K562 (cell line): ENCODE measurements around the gene WNT11. TPM values are rescaled to one million over a fixed set of nuclear protein-coding genes. Genes with fewer than 3 reads are reported as not detected.

Source experiments
- ATAC-seq: fragments of 200-7000 bp; cut with Tn5 transposase; 3 replicates; pipeline ENCODE4 v1.9.1; 2020; ENCODE audit warnings: moderate library complexity
- BruUV-seq: library from RNA; stranded (reverse); fragments of 400-500 nt; replicated peaks from 2 replicates; lab custom pipeline; 2021; lab: Mats Ljungman, UMichigan
- CTCF ChIA-PET: fragments of 300-600 bp; formaldehyde crosslinking; extraction: SDS; loops from one replicate; lab custom pipeline; 2021; ENCODE audit warnings: low intra/inter-chr PET ratio; lab: Yijun Ruan, JAX
- POLR2A ChIA-PET: fragments of 300-600, 350-650 bp; sonication (Branson Sonifier 250); formaldehyde crosslinking; extraction: SDS; loops from one replicate; lab custom pipeline; 2021; ENCODE audit warnings: antibody characterized with exemption, inconsistent platforms; lab: Yijun Ruan, JAX
- DNase-seq, 4 experiments: peaks; one replicate each; pipeline versions ENCODE4 v3.0.0 to v3.0.0-alpha.2; 2011 to 2018; ENCODE audit warnings: low spot score in 3 of 4, mixed read lengths in 3 of 4; ENCODE audit errors: extremely low read depth in 1 of 4
- FAIRE-seq: peaks from 2 replicates; lab custom pipeline; 2011; peaks lifted over from hg19 to GRCh38; lab: Jason Lieb, UNC
- H2AFZ ChIP-seq: 2 replicates; pipeline ENCODE4 v1.6.0; 2011; ENCODE audit warnings: low read depth, low read length, control low read depth, inconsistent platforms
- H3K27ac ChIP-seq: fragments of 200-600 bp; 3 replicates; pipeline ENCODE4 v1.8.0; 2011; ENCODE audit warnings: low read depth, mild to moderate bottlenecking, control low read depth, inconsistent platforms, low read length, moderate library complexity, mixed read lengths; ENCODE audit errors: extremely low read depth
- H3K27me3 ChIP-seq, 2 experiments: fragments of 300-600 bp in 1 of 2; 2 replicates in 1 of 2; 3 replicates in 1 of 2; pipeline versions ENCODE4 v1.6.0 to v1.8.0; 2011; ENCODE audit warnings: inconsistent platforms in 2 of 2, low read length in 2 of 2, mild to moderate bottlenecking in 1 of 2, mixed read lengths in 1 of 2, moderate library complexity in 1 of 2; ENCODE audit not compliant: control insufficient read depth in 2 of 2, insufficient read depth in 2 of 2
- H3K36me3 ChIP-seq: fragments of 300-600 bp; 3 replicates; pipeline ENCODE4 v1.8.0; 2011; ENCODE audit warnings: mild to moderate bottlenecking, low read length, inconsistent platforms; ENCODE audit not compliant: control insufficient read depth, insufficient read depth
- H3K4me1 ChIP-seq, 2 experiments: fragments of 200-600 bp in 1 of 2; replicated peaks in 1 of 2; 2 replicates in 1 of 2; 3 replicates in 1 of 2; pipeline versions ENCODE4 v1.5.1 to v1.8.0; 2011; ENCODE audit warnings: inconsistent platforms in 2 of 2, low read length in 2 of 2, mild to moderate bottlenecking in 1 of 2, mixed read lengths in 1 of 2, moderate library complexity in 1 of 2; ENCODE audit not compliant: control insufficient read depth in 2 of 2, insufficient read depth in 2 of 2
- H3K4me2 ChIP-seq: 2 replicates; pipeline ENCODE4 v1.6.1; 2011; ENCODE audit warnings: low read length, control low read depth, inconsistent platforms, mixed read lengths; ENCODE audit not compliant: insufficient read depth
- H3K4me3 ChIP-seq: fragments of 200-600 bp; sonication (generic), shearing (Covaris generic); 2 replicates; pipeline ENCODE4 v1.5.1; 2016; ENCODE audit warnings: control low read depth, inconsistent platforms
- H3K79me2 ChIP-seq: fragments of 200-600 bp; 3 replicates; pipeline ENCODE4 v1.8.0; 2011; ENCODE audit warnings: low read length, inconsistent platforms; ENCODE audit not compliant: control insufficient read depth, insufficient read depth
- H3K9ac ChIP-seq, 2 experiments: 2 replicates each; pipeline versions ENCODE4 v1.6.0 to v1.6.1; 2011; ENCODE audit warnings: low read depth in 2 of 2, low read length in 2 of 2, control low read depth in 1 of 2, inconsistent platforms in 1 of 2, mild to moderate bottlenecking in 1 of 2, mixed read lengths in 1 of 2; ENCODE audit not compliant: insufficient read depth in 1 of 2
- H3K9me1 ChIP-seq: one replicate; pipeline ENCODE4 v1.6.0; 2011; ENCODE audit warnings: inconsistent platforms, mild to moderate bottlenecking, low read length, moderate library complexity; ENCODE audit not compliant: control insufficient read depth, insufficient read depth
- H3K9me3 ChIP-seq: replicated peaks from 2 replicates; pipeline ENCODE4 v1.5.1; 2011; ENCODE audit warnings: low read depth, low read length, inconsistent platforms; ENCODE audit not compliant: control insufficient read depth, insufficient read depth
- H4K20me1 ChIP-seq: replicated peaks from 2 replicates; pipeline ENCODE4 v1.6.1; 2011; ENCODE audit warnings: low read length, inconsistent platforms, mixed read lengths; ENCODE audit not compliant: control insufficient read depth, insufficient read depth
- BCOR ChIP-seq: fragments of 450-650 bp; IDR thresholded peaks from 2 replicates; pipeline ENCODE4 v1.6.1; 2016
- FIP1L1 ChIP-seq: fragments of 200-400 bp; formaldehyde crosslinking; IDR thresholded peaks from 2 replicates; pipeline ENCODE4 v1.6.1; 2018; ENCODE audit warnings: mild to moderate bottlenecking, low read depth, low read length; ENCODE audit not compliant: poor library complexity, severe bottlenecking
- NR2C2 ChIP-seq, 2 experiments: fragments of 200-800 bp in 1 of 2; sonication (Bioruptor generic) in 1 of 2; sonication (generic) in 1 of 2; formaldehyde crosslinking in 1 of 2; IDR thresholded peaks; 2 replicates each; pipeline versions ENCODE4 v1.6.1 to v1.8.0; 2016 to 2022; ENCODE audit warnings: mild to moderate bottlenecking in 1 of 2, missing compliant biosample characterization in 1 of 2, missing genetic modification characterization in 1 of 2, missing genetic modification reagents in 1 of 2
- ZNF174 ChIP-seq: fragments of 250-450 bp; sonication (Bioruptor Pico); IDR thresholded peaks from 2 replicates; pipeline ENCODE4 v1.4.0; 2020; ENCODE audit warnings: mild to moderate bottlenecking
- WGBS: fragments of 100-300 bp; shearing (Covaris generic); methylation state at CpG from one replicate; pipeline ENCODE4 v1.1.6; 2016; ENCODE audit warnings: low coverage, mixed read lengths; ENCODE audit not compliant: insufficient coverage; ENCODE audit errors: missing lambda C conversion rate; 5-methylcytosine and 5-hydroxymethylcytosine counted together
- in situ Hi-C: fragments of 300-500 bp; cut with MboI; formaldehyde crosslinking; loops from 4 replicates; pipeline ENCODE4 v1.15.0; 2018; ENCODE audit warnings: inconsistent platforms, mixed read lengths
- intact Hi-C: fragments of 100-400 bp; cut with micrococcal nuclease; formaldehyde crosslinking; loops from 2 replicates; pipeline ENCODE4 v1.14.2; 2022
- polyA plus RNA-seq, 8 experiments: library from polyadenylated mRNA; depleted of rRNA in 4 of 8; stranded (reverse) in 5 of 8; unstranded in 3 of 8; fragments of >200 nt; fragmentation: Nextera tagmentation in 2 of 8; fragmentation: Illumina TruSeq in 1 of 8; extraction: Ambion mirVana in 2 of 8; extraction: Trizol in 1 of 8; gene quantifications; 2 replicates each; pipeline versions ENCODE4 v1.2.1 to v1.2.3, GENCODE V29; 2011 to 2014; ENCODE audit warnings: inconsistent platforms in 1 of 8, missing spikeins in 1 of 8
- total RNA-seq, 7 experiments: library from RNA; depleted of rRNA in 6 of 7; stranded (reverse); fragments of >200 nt in 6 of 7; fragmentation: Illumina TruSeq in 2 of 7; extraction: Trizol in 2 of 7; gene quantifications; 2 replicates each; pipeline versions ENCODE4 v1.2.1 to v1.2.3, GENCODE V29; 2011 to 2021; ENCODE audit warnings: low replicate concordance in 1 of 7
- TF ChIP-seq, protein P1 (sequence below): sonication (generic); formaldehyde crosslinking; IDR thresholded peaks from 2 replicates; pipeline ENCODE4 v1.8.1; 2023; ENCODE audit warnings: mild to moderate bottlenecking, missing genetic modification reagents
- TF ChIP-seq, protein P2 (sequence below): IDR thresholded peaks from 2 replicates; pipeline ENCODE4 v1.6.1; 2011; ENCODE audit warnings: borderline replicate concordance, low read depth, mild to moderate bottlenecking, moderate library complexity, low read length; ENCODE audit not compliant: insufficient read depth, poor library complexity, severe bottlenecking
- TF ChIP-seq, protein P3 (sequence below), 3 experiments: IDR thresholded peaks in 2 of 3; conservative IDR thresholded peaks in 1 of 3; 2 replicates each; pipeline ENCODE4 v1.5.1; 2011 to 2012; ENCODE audit warnings: low read length in 3 of 3, mild to moderate bottlenecking in 3 of 3, control low read depth in 2 of 3, improper control_type of control experiment in 1 of 3, inconsistent platforms in 1 of 3, low read depth in 1 of 3, mixed read lengths in 1 of 3, moderate library complexity in 1 of 3; ENCODE audit not compliant: insufficient read depth in 2 of 3

The WNT11 gene
- total and polyA plus RNA-seq, 9 of the 15 experiments (the other 6 are each of a cell fraction or from before 2014, with no cell fraction given) = 0.03 to 0.20 (median 0.09) TPM; not detected in 4

DNA sequence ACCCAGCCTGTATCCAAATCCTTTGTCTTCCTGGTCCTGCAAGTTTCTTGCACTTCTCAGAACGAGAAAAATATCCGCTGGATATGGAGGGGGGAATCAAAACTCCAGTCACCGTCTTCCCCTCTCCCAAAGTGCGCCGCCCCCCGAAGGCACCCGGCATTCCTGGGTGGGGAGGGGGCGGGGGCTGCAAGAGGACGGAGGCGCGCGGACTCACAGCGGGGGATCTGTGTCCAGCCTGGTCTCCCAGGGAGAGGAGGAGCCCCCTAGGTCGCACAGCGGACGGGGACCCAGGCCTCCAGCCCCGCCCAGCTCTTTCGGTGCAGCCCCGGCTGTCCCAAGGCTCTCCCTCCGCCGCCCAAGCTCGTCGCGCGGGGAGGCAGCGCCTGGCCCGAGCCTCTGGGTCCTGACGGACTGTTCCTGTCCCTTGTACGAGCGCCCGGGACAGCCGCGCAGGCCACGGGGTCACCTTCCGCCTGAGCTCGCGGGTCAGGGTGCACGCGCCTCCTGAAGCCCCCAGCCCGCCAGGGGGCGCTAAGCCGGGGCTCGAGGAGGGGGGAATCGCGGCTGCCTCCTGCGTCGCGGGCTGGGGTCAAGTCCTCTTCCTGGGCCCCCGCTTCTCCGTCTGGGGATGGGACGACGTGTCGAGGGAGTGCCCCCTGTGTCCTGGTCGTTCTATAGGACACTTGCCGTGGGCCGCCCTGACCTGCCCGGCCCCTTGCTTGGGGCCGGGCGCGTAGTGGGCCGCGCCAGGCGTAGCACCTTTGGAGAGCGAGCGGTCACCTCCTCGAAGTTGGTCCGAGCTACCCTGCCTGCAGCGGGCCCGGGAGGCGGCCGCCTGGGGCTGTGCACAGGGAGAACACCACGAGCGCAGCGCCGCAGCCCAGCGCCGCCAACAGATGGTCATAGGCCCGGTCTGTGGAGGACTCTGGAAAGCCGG is 2.4 kb upstream of the WNT11 start:
- peaks cover 18 to 55% of the 10 kb centered on the region in 2 experiments; a peak in 4 of 5 replicates for H3K4me1 ChIP-seq
- no peak overlapping the region for H3K27ac ChIP-seq
- H2AFZ ChIP-seq = no peak overlapping the region
- no TSS peak for BruUV-seq
- H3K36me3 ChIP-seq = no peaks in the 10 kb centered on the region
- H3K4me3 ChIP-seq = no peak overlapping the region
- peaks cover 0 to 29% of the 10 kb centered on the region in 2 experiments; a peak in 2 of 5 replicates for H3K27me3 ChIP-seq
- no peak overlapping the region for H3K9ac ChIP-seq
- TF ChIP-seq ZNF174 (CRISPR knock-in tag) = no peak
- TF ChIP-seq BCOR = no peak
- TF ChIP-seq NR2C2 (CRISPR knock-in tag; IDR thresholded peaks at IDR 0.05) = 0 out of 2 replicates have a peak, but pooled peaks have one; percentile 39
- TF ChIP-seq NR2C2 (tag; IDR thresholded peaks at IDR 0.05) = no peak
- TF ChIP-seq, protein P1, sequence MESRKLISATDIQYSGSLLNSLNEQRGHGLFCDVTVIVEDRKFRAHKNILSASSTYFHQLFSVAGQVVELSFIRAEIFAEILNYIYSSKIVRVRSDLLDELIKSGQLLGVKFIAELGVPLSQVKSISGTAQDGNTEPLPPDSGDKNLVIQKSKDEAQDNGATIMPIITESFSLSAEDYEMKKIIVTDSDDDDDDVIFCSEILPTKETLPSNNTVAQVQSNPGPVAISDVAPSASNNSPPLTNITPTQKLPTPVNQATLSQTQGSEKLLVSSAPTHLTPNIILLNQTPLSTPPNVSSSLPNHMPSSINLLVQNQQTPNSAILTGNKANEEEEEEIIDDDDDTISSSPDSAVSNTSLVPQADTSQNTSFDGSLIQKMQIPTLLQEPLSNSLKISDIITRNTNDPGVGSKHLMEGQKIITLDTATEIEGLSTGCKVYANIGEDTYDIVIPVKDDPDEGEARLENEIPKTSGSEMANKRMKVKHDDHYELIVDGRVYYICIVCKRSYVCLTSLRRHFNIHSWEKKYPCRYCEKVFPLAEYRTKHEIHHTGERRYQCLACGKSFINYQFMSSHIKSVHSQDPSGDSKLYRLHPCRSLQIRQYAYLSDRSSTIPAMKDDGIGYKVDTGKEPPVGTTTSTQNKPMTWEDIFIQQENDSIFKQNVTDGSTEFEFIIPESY = peak; percentile 100
- TF ChIP-seq, protein P2, sequence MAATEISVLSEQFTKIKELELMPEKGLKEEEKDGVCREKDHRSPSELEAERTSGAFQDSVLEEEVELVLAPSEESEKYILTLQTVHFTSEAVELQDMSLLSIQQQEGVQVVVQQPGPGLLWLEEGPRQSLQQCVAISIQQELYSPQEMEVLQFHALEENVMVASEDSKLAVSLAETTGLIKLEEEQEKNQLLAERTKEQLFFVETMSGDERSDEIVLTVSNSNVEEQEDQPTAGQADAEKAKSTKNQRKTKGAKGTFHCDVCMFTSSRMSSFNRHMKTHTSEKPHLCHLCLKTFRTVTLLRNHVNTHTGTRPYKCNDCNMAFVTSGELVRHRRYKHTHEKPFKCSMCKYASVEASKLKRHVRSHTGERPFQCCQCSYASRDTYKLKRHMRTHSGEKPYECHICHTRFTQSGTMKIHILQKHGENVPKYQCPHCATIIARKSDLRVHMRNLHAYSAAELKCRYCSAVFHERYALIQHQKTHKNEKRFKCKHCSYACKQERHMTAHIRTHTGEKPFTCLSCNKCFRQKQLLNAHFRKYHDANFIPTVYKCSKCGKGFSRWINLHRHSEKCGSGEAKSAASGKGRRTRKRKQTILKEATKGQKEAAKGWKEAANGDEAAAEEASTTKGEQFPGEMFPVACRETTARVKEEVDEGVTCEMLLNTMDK = peak; percentile 30
- TF ChIP-seq, protein P3, sequence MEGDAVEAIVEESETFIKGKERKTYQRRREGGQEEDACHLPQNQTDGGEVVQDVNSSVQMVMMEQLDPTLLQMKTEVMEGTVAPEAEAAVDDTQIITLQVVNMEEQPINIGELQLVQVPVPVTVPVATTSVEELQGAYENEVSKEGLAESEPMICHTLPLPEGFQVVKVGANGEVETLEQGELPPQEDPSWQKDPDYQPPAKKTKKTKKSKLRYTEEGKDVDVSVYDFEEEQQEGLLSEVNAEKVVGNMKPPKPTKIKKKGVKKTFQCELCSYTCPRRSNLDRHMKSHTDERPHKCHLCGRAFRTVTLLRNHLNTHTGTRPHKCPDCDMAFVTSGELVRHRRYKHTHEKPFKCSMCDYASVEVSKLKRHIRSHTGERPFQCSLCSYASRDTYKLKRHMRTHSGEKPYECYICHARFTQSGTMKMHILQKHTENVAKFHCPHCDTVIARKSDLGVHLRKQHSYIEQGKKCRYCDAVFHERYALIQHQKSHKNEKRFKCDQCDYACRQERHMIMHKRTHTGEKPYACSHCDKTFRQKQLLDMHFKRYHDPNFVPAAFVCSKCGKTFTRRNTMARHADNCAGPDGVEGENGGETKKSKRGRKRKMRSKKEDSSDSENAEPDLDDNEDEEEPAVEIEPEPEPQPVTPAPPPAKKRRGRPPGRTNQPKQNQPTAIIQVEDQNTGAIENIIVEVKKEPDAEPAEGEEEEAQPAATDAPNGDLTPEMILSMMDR (IDR thresholded peaks at IDR 0.05 in 2 of 3, conservative IDR thresholded peaks at IDR 0.05 in 1 of 3; ENCODE audit: insufficient read depth in 2 of 3, low read depth in 1 of 3, low read length in 3 of 3) = peak in 1 of 3 experiments; percentile 5; a peak in 1 of 6 replicates
- TF ChIP-seq FIP1L1 = peak; percentile 22
- WGBS = 68% methylated on average over 28 of the region's 79 CpGs
- H4K20me1 ChIP-seq = no peaks in the 10 kb centered on the region
- H3K9me1 ChIP-seq = no peaks in the 10 kb centered on the region
- no peak overlapping the region for H3K4me2 ChIP-seq
- H3K9me3 ChIP-seq = no peaks in the 10 kb centered on the region
- no peak for FAIRE-seq
- ChIA-PET POLR2A (interaction anchor here (0.7 kb wide), 1 partner anchor 214 kb away, joined by 3 read pairs; no protein-coding TSS in a partner anchor), CTCF (interaction anchor here (1.7 kb wide), 1 partner anchor 110 kb away, joined by 29 read pairs; no protein-coding TSS in a partner anchor)
- no peak for ATAC-seq
- no peak for DNase-seq
- intact Hi-C loops (loop anchor here (5.0 to 10.0 kb wide), 2 partner anchors 56 to 476 kb away; no protein-coding TSS in a partner anchor), in situ Hi-C loops (no loop called here)
- H3K79me2 ChIP-seq = no peaks in the 10 kb centered on the region
